ENCODE data around the gene L3MBTL4. TPM values are rescaled to one million over a fixed set of nuclear protein-coding genes. Genes with fewer than 3 reads are reported as not detected.

L3MBTL4 gene
- polyA plus RNA-seq (2013) = 9.9 TPM

DNA sequence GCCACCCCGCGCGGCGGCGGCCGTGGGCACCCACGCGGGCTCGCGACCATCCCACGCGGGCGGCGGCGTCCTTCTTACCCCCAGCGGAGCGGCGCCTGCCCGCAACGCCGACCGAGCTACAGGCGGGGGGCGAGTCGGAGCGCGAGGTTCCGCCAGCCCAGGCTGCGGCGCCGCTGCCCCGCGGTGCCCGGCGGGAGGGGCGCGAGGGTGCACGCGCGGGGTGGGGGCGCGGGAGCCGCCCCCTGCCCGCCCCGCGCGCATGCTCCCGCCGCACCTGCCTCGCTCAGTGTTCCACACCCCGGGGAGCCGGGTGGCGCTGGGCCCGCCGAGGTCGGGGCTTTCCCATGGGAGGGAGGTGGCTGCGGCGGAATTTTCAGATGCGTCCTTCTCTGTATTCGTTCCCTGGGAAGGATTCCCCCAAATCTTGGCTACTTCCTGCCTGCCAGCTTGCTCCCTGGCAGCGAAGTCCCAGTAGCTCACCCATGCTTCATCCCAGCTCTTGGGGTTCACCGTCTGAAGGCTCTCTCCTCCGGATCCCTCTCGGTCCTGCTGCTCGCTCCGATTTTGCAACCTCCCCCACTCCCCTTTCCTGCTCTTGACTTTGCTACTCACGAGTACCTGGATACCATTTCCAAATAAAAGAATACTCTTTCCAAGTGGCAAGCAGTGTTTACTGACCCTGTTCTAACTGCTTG, at the start of gene L3MBTL4:
L3MBTL4 (minus strand) TSS at position 189 of the 695 bp plus-strand sequence. CDS start 103,286 bp downstream, outside the sequence.
- 0% methylated on average over 56 of the region's 67 CpGs for WGBS (ENCODE audit: insufficient coverage)
- H3K4me1 ChIP-seq (ENCODE audit: control extremely low read depth in 1 of 4, control insufficient read depth in 4 of 4, insufficient read depth in 4 of 4, low read length in 3 of 4) = peaks cover 3 to 33% (median 9%) of the 10 kb centered on the region in 4 experiments
- H3K36me3 ChIP-seq (ENCODE audit: control insufficient read depth in 4 of 4, insufficient read depth in 4 of 4, low read length in 3 of 4) = no peaks in the 10 kb centered on the region
- peak within 1 kb of the TSS; percentile 59 to 96 (median 81) for H3K4me3 ChIP-seq (ENCODE audit: control insufficient read depth in 1 of 7, extremely low read depth in 1 of 7, insufficient read depth in 4 of 7, low read depth in 2 of 7, low read length in 6 of 7)
- H3K27me3 ChIP-seq (replicated peaks in 2 of 5; ENCODE audit: control insufficient read depth in 4 of 5, insufficient read depth in 5 of 5, low read length in 4 of 5) = peaks cover 0 to 19% (median 0%) of the 10 kb centered on the region in 5 experiments
- ChIA-PET CTCF (interaction anchor here (0.9 kb wide), 1 partner anchor 115 kb away, joined by 3 read pairs; no protein-coding TSS in a partner anchor), POLR2A (interaction anchor here (0.7 kb wide), 1 partner anchor 161 kb away, joined by 3 read pairs; no protein-coding TSS in a partner anchor)
- peak; percentile 37 to 61 (median 57) for DNase-seq
- peak within 1 kb of the TSS; percentile 50 to 66 for H3K27ac ChIP-seq (ENCODE audit: insufficient read depth in 1 of 2, low read depth in 1 of 2, low read length in 2 of 2, poor library complexity in 1 of 2, severe bottlenecking in 2 of 2)
- H3K9me3 ChIP-seq (ENCODE audit: control extremely low read depth in 1 of 5, control insufficient read depth in 4 of 5, insufficient read depth in 2 of 5, low read depth in 1 of 5, low read length in 4 of 5) = no peaks in the 10 kb centered on the region

DNA sequence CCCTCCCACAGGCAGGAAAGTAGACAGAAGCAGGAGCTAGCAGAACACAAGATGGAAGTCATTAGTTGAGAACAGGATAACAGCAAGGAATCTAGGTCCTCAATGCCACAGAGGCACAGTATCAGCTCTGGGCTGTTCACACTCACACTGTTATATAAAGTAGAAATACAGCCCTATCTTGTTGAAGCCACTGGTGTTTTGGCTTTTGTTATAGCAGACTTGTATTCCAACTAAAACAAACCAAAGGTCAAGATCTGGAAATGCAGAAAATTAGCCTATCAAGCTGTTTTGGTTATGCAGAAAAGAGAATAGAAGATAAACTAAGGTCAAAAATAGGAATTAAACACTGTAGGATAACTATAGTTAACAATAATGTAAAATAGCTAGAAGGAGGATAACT, 37.5 kb upstream of the L3MBTL4 start:
- DNase-seq = no peak
- no peaks in the 10 kb centered on the region for H3K27me3 ChIP-seq (replicated peaks in 2 of 5; ENCODE audit: control insufficient read depth in 4 of 5, insufficient read depth in 5 of 5, low read length in 4 of 5)
- POLR2A ChIA-PET = no interaction called here
- no peak overlapping the region for H3K4me3 ChIP-seq (ENCODE audit: control insufficient read depth in 1 of 7, extremely low read depth in 1 of 7, insufficient read depth in 4 of 7, low read depth in 2 of 7, low read length in 6 of 7)
- no peaks in the 10 kb centered on the region for H3K9me3 ChIP-seq (ENCODE audit: control extremely low read depth in 1 of 5, control insufficient read depth in 4 of 5, insufficient read depth in 2 of 5, low read depth in 1 of 5, low read length in 4 of 5)
- H3K36me3 ChIP-seq (ENCODE audit: control insufficient read depth in 4 of 4, insufficient read depth in 4 of 4, low read length in 3 of 4) = no peaks in the 10 kb centered on the region
- CTCF ChIA-PET = interaction anchor here (1.0 kb wide), 1 partner anchor 18 kb away, joined by 3 read pairs; no protein-coding TSS in a partner anchor
- H3K4me1 ChIP-seq (ENCODE audit: control extremely low read depth in 1 of 4, control insufficient read depth in 4 of 4, insufficient read depth in 4 of 4, low read length in 3 of 4) = no peaks in the 10 kb centered on the region
- H3K27ac ChIP-seq (ENCODE audit: insufficient read depth in 1 of 2, low read depth in 1 of 2, low read length in 2 of 2, poor library complexity in 1 of 2, severe bottlenecking in 2 of 2) = no peak overlapping the region

DNA sequence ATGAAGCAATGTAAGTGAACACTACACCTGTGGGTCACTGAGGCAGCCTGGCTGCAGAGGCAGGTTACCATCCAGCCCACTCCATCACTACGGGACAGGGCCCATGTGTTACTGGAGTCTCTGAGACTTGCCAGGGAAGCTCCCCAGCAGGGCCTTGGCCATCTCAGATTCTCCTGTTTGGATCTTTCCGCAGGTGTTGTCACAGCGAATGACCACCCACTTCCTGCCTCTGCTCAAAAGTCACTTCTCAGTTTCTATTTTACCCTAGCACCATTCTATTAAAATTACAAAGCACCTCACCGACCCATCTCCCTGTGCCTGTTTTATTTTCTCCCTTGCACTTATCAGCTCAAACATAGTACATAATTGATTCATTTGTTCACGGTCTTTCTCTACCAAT, 34.5 kb upstream of the L3MBTL4 start:
- H3K4me1 ChIP-seq (ENCODE audit: control extremely low read depth in 1 of 4, control insufficient read depth in 4 of 4, insufficient read depth in 4 of 4, low read length in 3 of 4) = no peaks in the 10 kb centered on the region
- POLR2A ChIA-PET = no interaction called here
- no peak overlapping the region for H3K27ac ChIP-seq (ENCODE audit: insufficient read depth in 1 of 2, low read depth in 1 of 2, low read length in 2 of 2, poor library complexity in 1 of 2, severe bottlenecking in 2 of 2)
- no peak overlapping the region for H3K4me3 ChIP-seq (ENCODE audit: control insufficient read depth in 1 of 7, extremely low read depth in 1 of 7, insufficient read depth in 4 of 7, low read depth in 2 of 7, low read length in 6 of 7)
- H3K9me3 ChIP-seq (ENCODE audit: control extremely low read depth in 1 of 5, control insufficient read depth in 4 of 5, insufficient read depth in 2 of 5, low read depth in 1 of 5, low read length in 4 of 5) = no peaks in the 10 kb centered on the region
- CTCF ChIA-PET = no interaction called here
- DNase-seq = no peak
- no peaks in the 10 kb centered on the region for H3K36me3 ChIP-seq (ENCODE audit: control insufficient read depth in 4 of 4, insufficient read depth in 4 of 4, low read length in 3 of 4)
- no peaks in the 10 kb centered on the region for H3K27me3 ChIP-seq (replicated peaks in 2 of 5; ENCODE audit: control insufficient read depth in 4 of 5, insufficient read depth in 5 of 5, low read length in 4 of 5)
- 93% methylated on average over 4 of the region's 5 CpGs for WGBS (ENCODE audit: insufficient coverage)

DNA sequence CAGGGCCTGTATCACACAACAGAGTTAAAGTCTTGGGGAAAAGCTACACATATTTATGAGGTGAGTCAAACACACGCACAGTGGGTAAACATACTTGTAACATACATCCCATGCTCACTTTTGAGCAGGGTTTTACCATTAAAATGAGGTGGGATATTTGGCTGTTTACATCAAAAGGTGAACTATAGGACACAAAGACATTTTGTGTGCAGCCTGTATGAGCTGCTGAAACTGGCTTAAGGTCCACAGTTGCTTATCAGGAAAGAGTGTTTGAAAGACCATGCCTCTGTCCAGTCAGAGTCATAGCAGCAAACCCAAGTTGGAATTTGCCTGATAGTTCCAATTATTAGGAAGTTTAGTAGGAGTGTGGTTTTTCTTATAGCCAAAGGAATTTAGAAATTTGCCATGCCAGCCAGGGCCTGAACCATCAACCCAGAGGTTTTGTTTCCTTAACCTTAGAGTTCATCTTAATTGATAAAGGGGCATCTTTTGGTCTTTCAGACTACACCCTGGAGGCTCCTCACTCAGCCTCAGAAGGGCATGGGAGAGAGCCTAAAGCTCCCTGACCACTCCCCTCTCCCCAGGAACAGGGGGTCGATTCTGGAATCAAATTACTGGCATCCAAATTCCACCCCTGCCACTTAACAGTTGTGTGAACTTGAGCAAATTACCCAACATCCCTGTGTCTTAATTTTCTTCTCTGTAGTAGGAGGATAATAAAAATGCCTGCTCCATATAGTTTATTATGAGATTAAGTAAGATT, 29.9 kb upstream of the L3MBTL4 start:
- Histone ChIP-seq H3K27me3 (replicated peaks in 2 of 5; ENCODE audit: control insufficient read depth in 4 of 5, insufficient read depth in 5 of 5, low read length in 4 of 5) (no peaks in the 10 kb centered on the region), H3K36me3 (ENCODE audit: control insufficient read depth in 4 of 4, insufficient read depth in 4 of 4, low read length in 3 of 4) (no peaks in the 10 kb centered on the region), H3K27ac (ENCODE audit: insufficient read depth in 1 of 2, low read depth in 1 of 2, low read length in 2 of 2, poor library complexity in 1 of 2, severe bottlenecking in 2 of 2) (no peak overlapping the region), H3K4me1 (ENCODE audit: control extremely low read depth in 1 of 4, control insufficient read depth in 4 of 4, insufficient read depth in 4 of 4, low read length in 3 of 4) (no peaks in the 10 kb centered on the region), H3K9me3 (ENCODE audit: control extremely low read depth in 1 of 5, control insufficient read depth in 4 of 5, insufficient read depth in 2 of 5, low read depth in 1 of 5, low read length in 4 of 5) (no peaks in the 10 kb centered on the region), H3K4me3 (ENCODE audit: control insufficient read depth in 1 of 7, extremely low read depth in 1 of 7, insufficient read depth in 4 of 7, low read depth in 2 of 7, low read length in 6 of 7) (no peak overlapping the region)
- no CpG with 5 or more reads among the region's 2 CpGs for WGBS (ENCODE audit: insufficient coverage)
- POLR2A ChIA-PET = no interaction called here
- CTCF ChIA-PET = no interaction called here
- DNase-seq = no peak

DNA sequence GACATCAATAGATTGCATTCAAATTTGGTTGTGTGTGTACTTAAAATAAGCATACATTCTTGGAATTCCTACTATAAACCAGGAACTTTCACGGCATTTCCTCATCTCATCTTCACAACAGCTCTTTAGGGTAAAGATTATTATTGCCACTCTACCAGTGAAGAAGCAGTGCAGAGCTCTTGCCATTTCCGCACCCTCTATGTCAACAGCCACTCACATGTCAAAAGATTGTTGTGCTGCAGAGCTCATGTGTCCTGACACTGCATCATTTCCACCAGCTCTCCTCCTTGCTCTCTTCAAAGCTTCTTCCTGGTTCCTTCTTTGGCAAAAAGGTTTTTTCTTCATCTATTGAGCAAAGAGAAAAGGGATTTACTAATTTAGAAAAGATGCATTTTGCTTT, 26.5 kb upstream of the L3MBTL4 start:
- Histone ChIP-seq H3K27ac (ENCODE audit: insufficient read depth in 1 of 2, low read depth in 1 of 2, low read length in 2 of 2, poor library complexity in 1 of 2, severe bottlenecking in 2 of 2) (no peak overlapping the region), H3K4me3 (ENCODE audit: control insufficient read depth in 1 of 7, extremely low read depth in 1 of 7, insufficient read depth in 4 of 7, low read depth in 2 of 7, low read length in 6 of 7) (no peak overlapping the region), H3K9me3 (ENCODE audit: control extremely low read depth in 1 of 5, control insufficient read depth in 4 of 5, insufficient read depth in 2 of 5, low read depth in 1 of 5, low read length in 4 of 5) (no peaks in the 10 kb centered on the region), H3K36me3 (ENCODE audit: control insufficient read depth in 4 of 4, insufficient read depth in 4 of 4, low read length in 3 of 4) (no peaks in the 10 kb centered on the region), H3K27me3 (replicated peaks in 2 of 5; ENCODE audit: control insufficient read depth in 4 of 5, insufficient read depth in 5 of 5, low read length in 4 of 5) (no peaks in the 10 kb centered on the region), H3K4me1 (ENCODE audit: control extremely low read depth in 1 of 4, control insufficient read depth in 4 of 4, insufficient read depth in 4 of 4, low read length in 3 of 4) (no peaks in the 10 kb centered on the region)
- POLR2A ChIA-PET = no interaction called here
- WGBS (ENCODE audit: insufficient coverage) = 100% methylated on average over 1 of the region's 2 CpGs
- no peak for DNase-seq
- CTCF ChIA-PET = interaction anchor here (0.8 kb wide), 1 partner anchor 551 kb away, joined by 3 read pairs; no protein-coding TSS in a partner anchor

DNA sequence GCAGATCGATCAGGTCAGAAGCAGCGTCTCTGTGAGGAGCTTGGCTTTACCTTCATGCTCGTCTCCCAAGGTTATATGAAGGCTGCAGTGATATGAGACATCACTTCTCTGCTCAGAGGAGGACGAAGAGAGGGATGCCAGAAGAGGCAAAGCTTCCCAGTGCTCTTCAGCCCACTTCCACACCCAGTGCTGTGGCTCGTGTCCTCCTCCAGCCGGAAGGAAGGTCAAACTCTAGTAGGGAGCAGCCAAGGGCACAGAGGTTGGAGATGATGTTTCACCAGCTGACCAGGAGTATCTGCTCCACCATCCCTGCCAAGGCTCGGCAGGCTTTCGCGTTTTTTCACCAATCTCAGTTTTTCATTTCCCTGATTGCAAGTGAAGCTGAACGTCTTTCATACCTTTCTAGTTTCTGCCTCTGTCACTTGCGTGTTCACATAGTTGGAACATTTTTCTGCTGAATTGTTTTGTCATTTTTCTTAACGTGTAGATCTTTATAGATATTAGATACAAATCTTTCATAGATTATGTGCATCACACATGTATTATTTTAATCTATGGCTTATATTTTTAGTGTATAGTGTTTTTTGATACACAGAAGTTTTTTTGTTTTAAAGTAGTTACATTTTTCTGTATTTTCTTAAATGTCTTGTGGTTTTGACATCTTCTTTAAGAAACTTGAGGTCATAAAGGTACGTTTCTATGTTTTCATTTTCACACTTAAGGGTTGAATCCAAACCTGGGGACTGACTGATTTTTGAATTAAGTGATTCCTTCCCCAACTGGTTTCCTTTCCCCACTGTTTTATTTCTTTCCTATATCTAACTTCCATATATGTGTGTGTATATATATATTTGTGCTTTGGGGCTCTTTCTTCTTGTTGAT, 23.5 kb upstream of the L3MBTL4 start:
- POLR2A ChIA-PET = no interaction called here
- H3K27me3 ChIP-seq (replicated peaks in 2 of 5; ENCODE audit: control insufficient read depth in 4 of 5, insufficient read depth in 5 of 5, low read length in 4 of 5) = no peaks in the 10 kb centered on the region
- no peak overlapping the region for H3K27ac ChIP-seq (ENCODE audit: insufficient read depth in 1 of 2, low read depth in 1 of 2, low read length in 2 of 2, poor library complexity in 1 of 2, severe bottlenecking in 2 of 2)
- H3K9me3 ChIP-seq (ENCODE audit: control extremely low read depth in 1 of 5, control insufficient read depth in 4 of 5, insufficient read depth in 2 of 5, low read depth in 1 of 5, low read length in 4 of 5) = no peaks in the 10 kb centered on the region
- no peak for DNase-seq
- CTCF ChIA-PET = no interaction called here
- H3K4me1 ChIP-seq (ENCODE audit: control extremely low read depth in 1 of 4, control insufficient read depth in 4 of 4, insufficient read depth in 4 of 4, low read length in 3 of 4) = no peaks in the 10 kb centered on the region
- WGBS (ENCODE audit: insufficient coverage) = 95% methylated on average over 6 of the region's 13 CpGs
- no peak overlapping the region for H3K4me3 ChIP-seq (ENCODE audit: control insufficient read depth in 1 of 7, extremely low read depth in 1 of 7, insufficient read depth in 4 of 7, low read depth in 2 of 7, low read length in 6 of 7)
- no peaks in the 10 kb centered on the region for H3K36me3 ChIP-seq (ENCODE audit: control insufficient read depth in 4 of 4, insufficient read depth in 4 of 4, low read length in 3 of 4)

Data from common myeloid progenitor, CD34-positive (primary cell).